ENCODE results near the gene TMEM170B.

The TMEM170B gene

DNA sequence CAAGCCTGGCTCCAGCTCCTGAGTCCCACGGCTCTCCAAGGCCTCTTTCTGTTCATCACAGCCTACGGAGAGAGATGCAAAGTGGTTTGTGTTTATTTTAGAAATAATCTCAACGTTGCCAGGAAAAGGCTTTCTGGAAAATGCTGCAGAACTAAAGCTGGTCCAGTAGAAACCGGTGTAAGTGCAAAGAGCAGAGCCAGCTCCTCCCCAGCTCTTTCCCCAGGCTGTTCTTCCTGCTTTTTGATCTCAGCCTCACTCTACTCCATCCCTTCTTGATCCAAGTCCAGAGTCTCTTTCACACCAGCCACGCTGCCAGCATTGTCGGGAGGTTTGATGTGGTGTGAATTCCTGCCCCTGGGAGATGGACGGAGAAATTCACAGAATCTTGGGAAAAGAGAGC, 69.8 kb downstream of the TMEM170B start:
- no peak overlapping the region for H3K4me3 ChIP-seq (ENCODE audit: low read length)
- no peaks in the 10 kb centered on the region for H3K27me3 ChIP-seq (ENCODE audit: control insufficient read depth, insufficient read depth, low read length)
- no peak overlapping the region for H3K9ac ChIP-seq (ENCODE audit: low read length)
- no peak overlapping the region for H3K27ac ChIP-seq (ENCODE audit: low read length)
- H3K4me1 ChIP-seq (ENCODE audit: control insufficient read depth, low read depth, low read length), result peaks cover 11% of the 10 kb centered on the region
- no peaks in the 10 kb centered on the region for H3K9me3 ChIP-seq (ENCODE audit: control insufficient read depth, low read depth, low read length)
- H3K36me3 ChIP-seq (ENCODE audit: control insufficient read depth, low read depth, low read length), result no peaks in the 10 kb centered on the region

- no peaks in the 10 kb centered on the region for H3K36me3 ChIP-seq (ENCODE audit: control insufficient read depth, low read depth, low read length)
- H3K27me3 ChIP-seq (ENCODE audit: control insufficient read depth, insufficient read depth, low read length), result no peaks in the 10 kb centered on the region
- H3K9ac ChIP-seq (ENCODE audit: low read length), result no peak overlapping the region
- peaks cover 11% of the 10 kb centered on the region for H3K4me1 ChIP-seq (ENCODE audit: control insufficient read depth, low read depth, low read length)
- H3K9me3 ChIP-seq (ENCODE audit: control insufficient read depth, low read depth, low read length), result no peaks in the 10 kb centered on the region
- H3K4me3 ChIP-seq (ENCODE audit: low read length), result no peak overlapping the region
- no peak overlapping the region for H3K27ac ChIP-seq (ENCODE audit: low read length)
These were observed 71.2 kb downstream of the TMEM170B start for GRCh38 chr6:11608600-11609323.

DNA sequence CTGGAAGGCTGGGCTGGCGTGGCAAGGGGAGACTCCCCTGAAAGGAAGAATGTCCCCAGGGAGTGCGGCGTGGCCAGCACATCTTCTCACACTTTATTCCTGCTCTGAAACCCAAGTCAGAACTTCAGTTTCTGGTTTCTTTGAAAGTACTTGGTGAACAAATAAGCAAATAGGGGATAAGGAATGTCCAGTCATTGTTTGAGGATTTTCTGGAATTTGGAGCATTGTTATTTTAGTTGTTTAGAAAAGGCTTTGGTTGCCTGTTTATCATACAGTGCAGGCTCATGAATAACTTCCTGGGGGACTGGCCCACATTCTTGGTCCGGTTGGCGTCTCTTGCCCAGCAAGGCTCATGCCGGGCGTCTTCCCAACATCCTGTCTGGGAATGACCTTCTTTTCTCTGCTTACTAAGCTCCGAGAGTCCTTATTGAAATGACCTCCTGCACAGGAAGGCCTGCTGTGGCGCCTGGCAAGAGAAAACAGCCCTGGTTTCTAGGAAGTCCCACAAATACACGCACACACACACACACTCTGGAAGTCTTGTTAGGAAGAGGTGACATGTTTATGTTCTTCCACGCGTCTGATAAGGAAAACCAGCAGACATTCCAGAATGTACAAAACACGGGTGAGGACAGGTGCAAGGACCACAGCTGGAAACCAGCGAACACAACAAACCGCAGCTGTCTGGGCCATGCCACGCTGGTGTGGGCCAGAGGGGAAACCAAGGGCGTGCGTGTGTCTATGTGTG, 71.9 kb downstream of the TMEM170B start:
- no peaks in the 10 kb centered on the region for H3K36me3 ChIP-seq (ENCODE audit: control insufficient read depth, low read depth, low read length)
- H3K9me3 ChIP-seq (ENCODE audit: control insufficient read depth, low read depth, low read length), result no peaks in the 10 kb centered on the region

DNA sequence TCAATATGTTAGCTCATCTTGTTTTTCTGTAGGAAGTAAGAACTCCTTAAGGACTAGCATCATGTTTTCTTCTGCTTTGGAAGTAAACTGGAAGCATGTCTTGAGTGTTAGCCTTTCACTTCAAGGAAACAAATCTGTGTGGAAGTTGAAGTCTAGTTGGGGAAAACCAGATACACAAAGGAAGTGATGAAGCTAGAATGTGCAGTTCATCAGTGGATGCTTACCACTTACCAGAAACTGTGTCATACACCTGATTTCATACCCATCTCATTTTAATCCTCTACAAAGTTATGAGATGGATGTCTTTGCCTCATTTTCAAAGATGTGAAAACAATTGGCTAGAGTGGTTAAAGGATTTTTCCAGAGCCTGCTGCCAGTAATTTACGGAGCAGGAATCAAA, 75.8 kb downstream of the TMEM170B start:
- no peak overlapping the region for H3K4me3 ChIP-seq (ENCODE audit: low read length)
- H3K9ac ChIP-seq (ENCODE audit: low read length), result no peak overlapping the region
- no peak overlapping the region for H3K27ac ChIP-seq (ENCODE audit: low read length)
- no peaks in the 10 kb centered on the region for H3K4me1 ChIP-seq (ENCODE audit: control insufficient read depth, low read depth, low read length)
- no peaks in the 10 kb centered on the region for H3K27me3 ChIP-seq (ENCODE audit: control insufficient read depth, insufficient read depth, low read length)
- H3K36me3 ChIP-seq (ENCODE audit: control insufficient read depth, low read depth, low read length), result no peaks in the 10 kb centered on the region
- H3K9me3 ChIP-seq (ENCODE audit: control insufficient read depth, low read depth, low read length), result no peaks in the 10 kb centered on the region

More for the DNA sequence above, 71.9 kb downstream of the TMEM170B start:
- Histone ChIP-seq H3K27me3 (ENCODE audit: control insufficient read depth, insufficient read depth, low read length) (no peaks in the 10 kb centered on the region), H3K4me3 (ENCODE audit: low read length) (no peak overlapping the region), H3K27ac (ENCODE audit: low read length) (no peak overlapping the region), H3K4me1 (ENCODE audit: control insufficient read depth, low read depth, low read length) (peaks cover 11% of the 10 kb centered on the region), H3K9ac (ENCODE audit: low read length) (no peak overlapping the region)

- Histone ChIP-seq H3K4me1 (ENCODE audit: control insufficient read depth, low read depth, low read length) (no peaks in the 10 kb centered on the region), H3K27ac (ENCODE audit: low read length) (no peak overlapping the region), H3K9ac (ENCODE audit: low read length) (no peak overlapping the region)
These were observed 76.3 kb downstream of the TMEM170B start for GRCh38 chr6:11613858-11614257.

GRCh38 chr6:11614534-11615213, 77.1 kb downstream of the TMEM170B start:
- H3K27ac ChIP-seq (ENCODE audit: low read length), result no peak overlapping the region

More at GRCh38 chr6:11613858-11614257, 76.3 kb downstream of the TMEM170B start:
- H3K9me3 ChIP-seq (ENCODE audit: control insufficient read depth, low read depth, low read length), result no peaks in the 10 kb centered on the region
- H3K27me3 ChIP-seq (ENCODE audit: control insufficient read depth, insufficient read depth, low read length), result no peaks in the 10 kb centered on the region
- no peak overlapping the region for H3K4me3 ChIP-seq (ENCODE audit: low read length)
- H3K36me3 ChIP-seq (ENCODE audit: control insufficient read depth, low read depth, low read length), result no peaks in the 10 kb centered on the region

GRCh38 chr6:11615214-11615602, 77.7 kb downstream of the TMEM170B start:
- Histone ChIP-seq H3K9ac (ENCODE audit: low read length) (no peak overlapping the region), H3K9me3 (ENCODE audit: control insufficient read depth, low read depth, low read length) (no peaks in the 10 kb centered on the region), H3K27ac (ENCODE audit: low read length) (no peak overlapping the region)

More at GRCh38 chr6:11614534-11615213, 77.1 kb downstream of the TMEM170B start:
- no peak overlapping the region for H3K9ac ChIP-seq (ENCODE audit: low read length)
- H3K36me3 ChIP-seq (ENCODE audit: control insufficient read depth, low read depth, low read length), result no peaks in the 10 kb centered on the region
- H3K27me3 ChIP-seq (ENCODE audit: control insufficient read depth, insufficient read depth, low read length), result no peaks in the 10 kb centered on the region
- no peaks in the 10 kb centered on the region for H3K9me3 ChIP-seq (ENCODE audit: control insufficient read depth, low read depth, low read length)
- no peaks in the 10 kb centered on the region for H3K4me1 ChIP-seq (ENCODE audit: control insufficient read depth, low read depth, low read length)
- H3K4me3 ChIP-seq (ENCODE audit: low read length), result no peak overlapping the region

DNA sequence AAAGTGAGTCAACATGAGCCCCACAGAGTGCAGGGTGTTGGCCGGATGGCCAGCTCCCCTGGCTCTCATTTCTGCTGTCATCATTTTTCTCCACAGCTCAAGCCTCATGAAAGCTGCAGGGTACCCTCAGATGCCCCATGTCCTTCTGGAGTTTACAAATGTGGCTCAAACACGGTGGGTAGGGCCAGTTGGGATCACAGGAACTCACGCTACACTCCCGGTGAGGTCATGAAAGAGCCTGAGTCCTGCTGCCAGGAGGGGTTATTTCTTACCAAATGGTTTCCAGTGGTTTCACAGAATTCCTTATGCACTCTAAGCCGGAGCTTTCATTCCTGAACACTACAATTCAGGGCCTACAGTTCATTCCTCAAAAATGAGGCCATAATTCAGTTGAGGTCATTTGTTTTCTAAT, 78.7 kb downstream of the TMEM170B start:
- Histone ChIP-seq H3K4me3 (ENCODE audit: low read length) (no peak overlapping the region), H3K27ac (ENCODE audit: low read length) (no peak overlapping the region), H3K4me1 (ENCODE audit: control insufficient read depth, low read depth, low read length) (no peaks in the 10 kb centered on the region), H3K36me3 (ENCODE audit: control insufficient read depth, low read depth, low read length) (no peaks in the 10 kb centered on the region), H3K9me3 (ENCODE audit: control insufficient read depth, low read depth, low read length) (no peaks in the 10 kb centered on the region), H3K9ac (ENCODE audit: low read length) (no peak overlapping the region), H3K27me3 (ENCODE audit: control insufficient read depth, insufficient read depth, low read length) (no peaks in the 10 kb centered on the region)

More at GRCh38 chr6:11615214-11615602, 77.7 kb downstream of the TMEM170B start:
- Histone ChIP-seq H3K4me3 (ENCODE audit: low read length) (no peak overlapping the region), H3K36me3 (ENCODE audit: control insufficient read depth, low read depth, low read length) (no peaks in the 10 kb centered on the region), H3K4me1 (ENCODE audit: control insufficient read depth, low read depth, low read length) (no peaks in the 10 kb centered on the region), H3K27me3 (ENCODE audit: control insufficient read depth, insufficient read depth, low read length) (no peaks in the 10 kb centered on the region)

DNA sequence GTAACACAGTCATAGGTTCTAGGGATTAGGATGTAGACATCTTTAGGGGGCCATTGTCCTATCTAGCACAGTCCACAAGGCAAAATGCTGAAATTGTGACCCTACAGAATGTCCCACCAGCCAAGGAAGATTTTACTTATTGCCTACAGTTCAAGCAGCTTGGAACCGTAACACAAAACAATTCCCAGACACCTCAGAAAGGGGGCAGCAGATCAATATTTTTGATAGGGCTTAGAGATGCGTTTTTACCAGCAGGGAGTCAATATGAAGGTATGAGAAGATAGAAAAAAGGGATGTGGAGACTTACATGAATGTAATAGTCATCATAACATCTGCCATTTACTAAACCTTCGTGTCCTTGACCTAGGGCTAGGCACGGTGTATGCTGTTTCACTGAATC, 81.0 kb downstream of the TMEM170B start:
- Histone ChIP-seq H3K36me3 (ENCODE audit: control insufficient read depth, low read depth, low read length) (no peaks in the 10 kb centered on the region), H3K27ac (ENCODE audit: low read length) (no peak overlapping the region), H3K4me1 (ENCODE audit: control insufficient read depth, low read depth, low read length) (no peaks in the 10 kb centered on the region), H3K27me3 (ENCODE audit: control insufficient read depth, insufficient read depth, low read length) (no peaks in the 10 kb centered on the region), H3K9ac (ENCODE audit: low read length) (no peak overlapping the region), H3K9me3 (ENCODE audit: control insufficient read depth, low read depth, low read length) (no peaks in the 10 kb centered on the region), H3K4me3 (ENCODE audit: low read length) (no peak overlapping the region)

GRCh38 chr6:11621119-11621518, 83.6 kb downstream of the TMEM170B start:
- Histone ChIP-seq H3K4me3 (ENCODE audit: low read length) (no peak overlapping the region), H3K27ac (ENCODE audit: low read length) (no peak overlapping the region), H3K27me3 (ENCODE audit: control insufficient read depth, insufficient read depth, low read length) (no peaks in the 10 kb centered on the region), H3K9me3 (ENCODE audit: control insufficient read depth, low read depth, low read length) (no peaks in the 10 kb centered on the region), H3K4me1 (ENCODE audit: control insufficient read depth, low read depth, low read length) (no peaks in the 10 kb centered on the region), H3K36me3 (ENCODE audit: control insufficient read depth, low read depth, low read length) (no peaks in the 10 kb centered on the region), H3K9ac (ENCODE audit: low read length) (no peak overlapping the region)

DNA sequence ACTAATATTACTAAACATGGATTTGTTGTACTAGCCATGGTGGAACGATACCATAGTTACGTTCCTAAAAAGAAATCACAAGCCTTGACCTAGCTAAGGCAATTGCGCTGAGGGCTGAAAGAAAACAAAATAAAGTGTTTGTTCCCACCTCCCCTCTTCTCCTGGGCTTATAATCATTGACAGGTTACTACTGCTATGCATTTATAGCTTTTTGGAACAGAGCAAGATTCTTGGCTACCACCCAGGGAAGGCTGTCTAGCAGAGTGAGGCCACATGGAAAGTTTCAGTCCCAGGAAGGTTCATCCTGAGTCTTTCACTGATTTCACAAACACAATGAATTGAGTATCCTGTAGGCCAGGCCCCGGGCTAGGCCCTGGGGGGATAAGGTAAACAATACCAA, 84.6 kb downstream of the TMEM170B start:
- Histone ChIP-seq H3K27ac (ENCODE audit: low read length) (no peak overlapping the region), H3K27me3 (ENCODE audit: control insufficient read depth, insufficient read depth, low read length) (no peaks in the 10 kb centered on the region), H3K9me3 (ENCODE audit: control insufficient read depth, low read depth, low read length) (no peaks in the 10 kb centered on the region), H3K36me3 (ENCODE audit: control insufficient read depth, low read depth, low read length) (no peaks in the 10 kb centered on the region), H3K9ac (ENCODE audit: low read length) (no peak overlapping the region), H3K4me1 (ENCODE audit: control insufficient read depth, low read depth, low read length) (no peaks in the 10 kb centered on the region), H3K4me3 (ENCODE audit: low read length) (no peak overlapping the region)

Data from iPS-18a (cell line).